Inflammatory macrophage treated with lipopolysaccharide for 1 hour (primary cell): Measurements from ENCODE around the gene RRAS.

ENCODE experiments used
- DNase-seq, 2 donors: peaks; one replicate each; pipeline ENCODE4 v3.0.0-alpha.2; 2020 to 2022

RRAS gene

DNA sequence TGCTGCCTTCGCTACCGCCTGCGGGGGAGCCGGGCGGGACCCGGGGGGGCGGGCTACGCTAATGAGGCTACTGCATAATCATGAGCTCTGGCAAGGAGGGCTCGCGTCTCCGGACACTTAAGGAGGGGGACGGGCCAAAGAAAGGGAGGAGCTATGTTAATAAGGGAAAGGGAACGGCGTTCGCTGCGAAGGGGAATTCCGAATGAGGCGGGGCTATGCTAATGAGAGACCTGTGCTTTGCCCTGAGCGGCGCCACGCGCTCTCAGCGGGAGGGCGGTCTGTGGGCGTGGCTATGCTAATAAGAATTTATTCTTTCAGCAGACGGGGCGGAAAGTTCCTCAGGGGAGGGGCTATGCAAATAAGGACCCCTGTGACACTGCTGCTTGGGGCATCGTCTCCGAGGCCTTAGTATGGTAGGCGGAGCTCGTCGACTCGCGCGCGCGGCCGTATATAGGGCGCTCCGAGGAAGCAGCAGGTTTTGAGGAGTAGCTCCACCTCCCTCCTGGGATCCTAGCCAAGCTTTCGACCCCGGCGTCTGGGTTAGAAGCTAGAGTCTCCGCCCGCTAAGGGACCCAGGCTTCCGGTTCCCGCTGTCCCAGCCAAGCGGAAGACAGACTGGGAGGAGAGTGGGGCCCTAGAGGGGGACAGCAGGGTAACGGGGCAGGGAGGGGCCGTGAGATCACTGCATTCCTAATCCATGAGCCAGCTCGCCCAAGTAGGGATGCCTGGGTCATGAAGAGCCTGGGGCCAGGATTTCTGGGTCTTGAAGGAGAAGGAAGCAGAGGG, at the start of gene RRAS:
Gene RRAS, minus strand, starts transcription at position 31 of the 786 bp plus-strand sequence. CDS start 45 bp downstream, outside the sequence.
- peak; percentile 100 for DNase-seq

GRCh38 chr19:49689133-49690078, 49.5 kb upstream of the RRAS start, which contains the start of gene ADM5:
Gene ADM5, plus strand, starts transcription at chr19:49689594. Its CDS starts 244 bp downstream, at chr19:49689838.
- DNase-seq = no peak

DNA sequence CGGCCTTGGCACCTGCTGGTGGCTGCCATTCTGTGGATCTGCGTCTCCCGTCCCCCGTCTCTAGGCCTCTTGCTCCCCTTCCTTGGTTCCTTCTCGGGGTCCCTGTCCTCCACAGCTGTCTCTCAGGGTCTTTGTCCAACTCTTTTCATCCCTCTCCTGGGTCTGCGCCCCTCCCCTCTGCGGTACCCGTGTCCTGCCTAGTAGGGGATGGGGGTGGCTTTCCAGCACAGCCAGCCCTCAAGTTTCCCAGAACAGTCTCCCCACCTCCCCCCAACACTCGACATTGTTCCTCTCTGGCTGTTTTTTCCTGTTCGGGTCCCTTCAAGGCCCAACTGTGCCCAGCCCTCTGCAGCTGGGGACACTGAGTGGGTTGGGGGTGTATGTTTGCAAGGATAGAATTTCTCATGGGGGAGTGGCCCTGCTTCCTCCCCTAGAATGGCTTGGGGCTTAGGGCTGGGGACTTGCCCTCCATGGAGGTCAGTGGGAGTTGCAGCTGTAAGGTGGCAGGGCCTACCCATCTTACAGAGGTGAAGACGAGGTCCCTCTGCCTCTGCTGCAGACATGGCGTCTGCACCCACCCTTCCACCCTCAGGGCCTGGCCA, 48.7 kb upstream of the RRAS start:
- DNase-seq = no peak

DNA sequence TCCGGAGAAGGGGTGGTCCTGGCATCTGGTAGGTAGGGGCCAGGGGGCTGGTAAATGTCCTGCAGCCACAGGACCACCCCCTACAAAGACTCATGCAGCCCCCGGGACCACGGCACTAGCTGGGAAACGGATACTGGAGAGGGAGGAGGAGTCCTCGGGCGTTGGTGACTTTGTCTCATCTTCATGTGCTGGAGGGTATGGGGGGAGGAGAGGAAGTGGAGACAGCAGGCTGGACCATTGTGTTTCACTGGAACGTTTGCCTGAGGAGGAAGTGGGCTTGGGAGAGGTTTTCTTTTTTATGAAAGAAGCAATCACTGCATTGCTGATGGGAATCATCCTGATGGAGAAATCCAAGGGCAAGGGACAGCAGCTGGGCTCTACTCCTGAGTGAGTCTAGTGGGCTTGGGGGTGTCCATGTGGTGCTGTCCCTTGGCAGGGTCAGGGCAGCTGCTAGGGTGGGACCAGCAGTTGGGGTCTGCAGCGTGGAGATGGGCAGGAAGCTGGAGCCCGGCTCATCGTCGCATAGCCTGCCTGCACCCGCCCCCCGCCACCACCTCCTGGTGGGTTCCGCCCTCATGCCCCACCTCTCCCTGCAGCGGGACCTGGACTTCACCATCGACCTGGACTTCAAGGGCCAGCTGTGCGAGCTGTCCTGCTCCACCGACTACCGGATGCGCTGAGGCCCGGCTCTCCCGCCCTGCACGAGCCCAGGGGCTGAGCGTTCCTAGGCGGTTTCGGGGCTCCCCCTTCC, 47.8 kb upstream of the RRAS start:
- DNase-seq = peak in 1 of 2 donors; percentile 35

- no peak for DNase-seq
Measured at GRCh38 chr19:49687150-49687549, 47.2 kb upstream of the RRAS start.

- no peak for DNase-seq
Measured at GRCh38 chr19:49686503-49687088, 46.7 kb upstream of the RRAS start.

DNA sequence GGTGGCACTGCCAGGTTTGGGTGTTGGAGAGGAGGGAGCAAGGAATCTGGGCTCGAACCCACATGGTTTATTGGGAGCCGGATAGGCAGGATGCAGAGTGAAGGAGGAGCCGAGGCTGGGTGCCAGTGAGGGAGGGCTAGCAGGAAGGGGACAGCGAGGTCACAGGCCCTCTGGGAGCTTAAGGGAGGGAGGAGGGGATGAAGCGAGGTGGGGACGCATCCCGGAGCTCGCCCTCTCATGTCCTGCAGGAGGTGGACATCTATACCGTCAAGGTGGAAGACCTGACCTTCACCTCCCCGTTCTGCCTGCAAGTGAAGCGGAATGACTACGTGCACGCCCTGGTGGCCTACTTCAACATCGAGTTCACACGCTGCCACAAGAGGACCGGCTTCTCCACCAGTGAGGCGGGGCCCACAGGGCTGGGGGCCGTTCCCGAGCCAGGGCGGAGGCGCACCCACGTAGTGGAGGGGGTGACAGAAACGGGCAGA, 45.9 kb upstream of the RRAS start:
- DNase-seq = no peak

GRCh38 chr19:49684983-49685553, 45.1 kb upstream of the RRAS start:
- no peak for DNase-seq

GRCh38 chr19:49684251-49684982, 44.5 kb upstream of the RRAS start:
- DNase-seq = no peak

- DNase-seq = no peak
Measured at GRCh38 chr19:49683814-49684250, 43.9 kb upstream of the RRAS start.

- DNase-seq = no peak
Measured at GRCh38 chr19:49682274-49682673, 42.3 kb upstream of the RRAS start.

- DNase-seq = no peak
Measured at GRCh38 chr19:49681830-49682229, 41.9 kb upstream of the RRAS start.

- DNase-seq = peak; percentile 73 to 99
Measured at GRCh38 chr19:49680421-49681351, 40.7 kb upstream of the RRAS start.

DNA sequence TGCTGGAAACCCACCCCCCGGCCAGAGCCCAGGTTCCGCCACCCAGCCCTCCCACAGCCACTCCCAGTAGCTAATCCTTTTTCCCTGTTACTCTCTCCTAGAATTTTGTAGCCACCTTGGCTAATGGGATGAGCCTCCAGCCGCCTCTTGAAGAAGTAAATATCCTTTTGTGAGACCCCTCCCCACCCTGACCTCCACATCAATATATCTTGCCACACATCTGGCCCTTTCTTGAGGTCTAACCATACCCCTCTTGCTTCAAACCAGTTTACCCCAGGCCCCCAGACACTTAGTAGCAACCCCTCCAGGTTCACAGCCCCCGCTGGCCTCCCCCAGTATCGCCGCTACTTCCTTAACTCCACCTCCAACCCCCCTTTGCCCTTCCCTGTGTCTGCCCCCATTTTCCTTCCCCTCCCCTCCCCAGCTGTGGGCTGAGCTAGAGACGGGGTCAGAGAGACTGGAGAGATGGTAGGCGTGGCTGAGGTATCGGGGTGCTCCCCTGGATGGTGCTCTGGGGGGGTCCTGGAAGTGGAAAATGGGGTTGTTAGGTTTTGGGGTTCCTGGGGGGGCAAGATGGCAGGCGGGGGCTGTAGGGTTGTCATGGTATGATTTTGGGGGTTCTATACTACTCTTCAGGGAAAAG, 39.9 kb upstream of the RRAS start:
- DNase-seq = no peak

DNA sequence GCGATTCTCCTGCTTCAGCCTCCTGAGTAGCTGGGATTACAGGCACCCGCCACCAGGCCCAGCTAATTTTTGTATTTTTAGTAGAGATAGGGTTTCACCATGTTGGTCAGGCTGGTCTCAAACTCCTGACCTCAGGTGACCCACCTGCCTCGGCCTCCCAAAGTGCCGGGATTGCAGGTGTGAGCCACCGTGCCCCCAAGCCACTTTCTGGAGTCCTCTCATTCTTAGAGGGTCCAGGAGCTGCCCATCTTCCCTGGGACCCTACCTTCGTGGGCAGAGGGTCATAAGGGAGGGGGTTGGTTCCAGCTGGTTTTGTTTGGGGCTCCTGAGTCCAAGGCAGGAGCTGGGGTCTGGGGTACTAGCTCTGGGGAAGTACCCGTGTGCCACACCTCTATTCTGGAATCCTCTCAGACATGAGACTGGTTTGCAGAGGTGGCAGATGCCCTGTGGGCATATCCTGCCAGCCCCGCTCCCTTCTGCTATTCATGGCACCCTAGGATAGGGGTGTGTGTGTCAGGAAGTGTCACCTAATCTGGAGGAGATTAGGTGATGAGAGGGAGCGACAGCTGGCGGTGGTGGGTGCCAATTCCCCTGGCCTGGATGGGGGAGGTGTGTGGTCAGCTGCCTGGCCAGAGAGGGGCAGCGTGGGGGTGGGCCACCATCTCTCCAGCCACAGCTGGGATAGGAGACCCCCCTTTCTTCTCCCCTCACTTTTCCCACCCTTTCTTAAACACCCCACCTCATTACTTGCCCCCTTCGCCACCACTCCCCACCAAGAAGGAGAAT, 39.2 kb upstream of the RRAS start:
- no peak for DNase-seq

DNA sequence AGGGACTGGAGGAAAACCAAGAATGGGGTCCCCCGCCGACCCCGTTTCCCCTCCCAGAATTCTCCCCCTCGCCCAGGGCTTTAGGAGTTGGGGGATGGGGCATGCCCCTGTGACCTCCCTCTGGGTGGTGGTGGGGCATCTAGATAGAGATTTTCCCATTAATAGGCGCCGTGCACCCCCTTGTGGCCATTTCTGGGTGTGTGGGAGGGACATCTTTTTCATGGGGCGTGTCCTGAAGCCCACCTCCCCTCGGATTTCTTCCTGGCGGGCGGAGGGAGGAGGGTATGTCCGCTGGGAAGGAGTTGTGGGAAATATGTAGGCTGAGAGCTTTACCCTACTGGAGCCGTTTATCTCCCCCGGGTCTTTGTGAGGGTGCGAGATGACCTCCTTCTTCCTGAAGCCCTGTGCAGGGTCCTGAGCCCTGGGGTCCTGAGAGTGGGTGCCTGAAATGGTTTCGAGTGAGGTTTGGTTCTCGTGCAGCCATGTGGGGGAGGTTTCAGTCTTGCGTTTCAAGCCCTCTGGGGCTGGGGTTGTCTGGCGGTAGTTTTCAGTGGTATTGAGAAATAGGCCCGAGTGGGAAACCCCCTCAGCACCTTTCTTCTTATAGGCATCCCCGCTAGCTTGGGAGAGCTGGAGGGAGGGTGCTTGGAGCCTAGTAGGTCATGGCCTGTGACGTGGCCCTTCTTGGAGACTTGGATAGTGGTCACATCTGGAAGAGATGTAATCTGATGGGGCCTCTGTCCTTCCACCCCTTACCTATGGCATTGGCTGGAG, 38.1 kb upstream of the RRAS start:
- DNase-seq = peak; percentile 74 to 91

DNA sequence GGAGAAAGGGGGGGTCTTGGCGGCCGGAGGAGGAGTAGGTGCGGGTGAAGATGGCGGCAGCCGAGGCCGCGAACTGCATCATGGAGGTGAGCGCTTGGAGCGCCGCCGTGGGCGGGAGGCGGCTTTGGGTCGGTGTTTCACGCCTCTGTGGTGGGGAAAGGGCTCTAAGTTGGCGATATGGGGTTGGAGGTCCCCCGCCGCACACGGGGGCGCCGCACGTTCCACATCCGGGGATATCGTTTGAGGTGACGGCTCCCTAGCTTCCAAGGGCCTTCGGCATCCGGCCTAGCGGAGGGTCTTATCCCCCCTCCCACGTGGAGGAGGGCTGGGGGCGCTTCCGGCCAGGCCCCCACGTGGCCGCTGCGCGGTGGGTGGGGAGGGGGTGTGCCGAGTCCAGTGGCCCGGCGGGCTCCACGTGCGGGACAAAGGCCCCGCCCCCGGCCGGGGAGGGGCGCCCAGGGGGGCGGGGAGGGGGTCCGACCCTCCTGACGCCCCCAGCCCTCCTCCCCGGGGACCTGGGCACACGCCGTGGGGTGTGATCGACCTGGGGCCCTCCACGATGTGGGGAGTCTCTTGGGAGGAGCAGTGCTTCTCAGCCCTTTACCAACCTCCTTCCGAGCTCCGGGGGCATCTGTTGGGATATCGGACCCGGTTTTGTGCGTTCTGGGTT, 37.4 kb upstream of the RRAS start, which contains the start of gene PRMT1:
Gene PRMT1, plus strand, starts transcription at position 41 of the 670 bp plus-strand sequence. Its CDS starts 10 bp downstream, at position 51.
- DNase-seq = peak in 1 of 2 donors; percentile 16
